Measurements from ENCODE around the gene LY6G6D. TPM values are rescaled to one million over a fixed set of nuclear protein-coding genes. Genes with fewer than 3 reads are reported as not detected.

The LY6G6D gene
- total and polyA plus RNA-seq, 2 donors (not counting 3 experiments of a cell fraction or from before 2014, with no cell fraction given) = not detected

- no peaks in the 10 kb centered on the region for H4K20me1 ChIP-seq (replicated peaks; ENCODE audit: control insufficient read depth, extremely low read depth, insufficient read depth, low read length)
- H3K79me2 ChIP-seq (ENCODE audit: control insufficient read depth, insufficient read depth, low read length) = peaks cover 2% of the 10 kb centered on the region
- H3K9me3 ChIP-seq (replicated peaks; ENCODE audit: control insufficient read depth, insufficient read depth, low read length) = no peaks in the 10 kb centered on the region
- DNase-seq (ENCODE audit: low read depth, low spot score) (no peak), FAIRE-seq (peak; percentile 35)
- intact Hi-C loops (cut with micrococcal nuclease) = no loop called here
- no peaks in the 10 kb centered on the region for H3K27me3 ChIP-seq (ENCODE audit: control insufficient read depth in 2 of 2, insufficient read depth in 2 of 2, low read length in 2 of 2)
- H3K4me2 ChIP-seq (ENCODE audit: insufficient read depth, low read length) = no peak overlapping the region
- H3K4me1 ChIP-seq (ENCODE audit: control insufficient read depth, extremely low read depth, insufficient read depth, low read length) = peaks cover 28% of the 10 kb centered on the region
- POLR2A ChIA-PET = no interaction called here
- BruUV-seq (replicated peaks) = no TSS peak
- H3K4me3 ChIP-seq (replicated peaks in 1 of 3; ENCODE audit: insufficient read depth in 1 of 3, low read depth in 1 of 3, low read length in 3 of 3) = no peak overlapping the region
- dilution Hi-C loops (cut with MboI; ENCODE audit: extremely low pct_ligation_motif_present, low sequenced_read_pairs) = no loop called here
- TF ChIP-seq MAX (IDR thresholded peaks at IDR 0.05; ENCODE audit: insufficient read depth, insufficient read length) (no peak), POLR2A (IDR thresholded peaks at IDR 0.05; ENCODE audit: low read depth, low read length) (no peak), GATA2 (IDR thresholded peaks at IDR 0.05; ENCODE audit: insufficient read depth, insufficient read length, low read depth, low read length) (no peak), POLR2AphosphoS5 (IDR thresholded peaks at IDR 0.05; ENCODE audit: insufficient read depth, low read depth, low read length) (no peak)
- no peaks in the 10 kb centered on the region for H3K9me1 ChIP-seq (replicated peaks; ENCODE audit: control insufficient read depth, extremely low read depth, insufficient read depth, low read length)
- H3K9ac ChIP-seq (replicated peaks; ENCODE audit: extremely low read depth, insufficient read depth, low read length) = no peak overlapping the region
- no peak overlapping the region for H3K27ac ChIP-seq (ENCODE audit: insufficient read depth, low read depth, low read length)
- CTCF ChIA-PET = interaction anchor here (1.0 to 5.4 kb wide), 3 partner anchors 24 to 69 kb away, joined by 3 to 42 read pairs (median 4); partner anchors contain the start of genes ABHD16A and VARS1
- H3K36me3 ChIP-seq (ENCODE audit: control insufficient read depth in 2 of 2, extremely low read depth in 1 of 2, insufficient read depth in 2 of 2, low read length in 2 of 2) = peaks cover 16 to 25% of the 10 kb centered on the region in 2 experiments
- H2AFZ ChIP-seq (ENCODE audit: low read depth, low read length) = no peak overlapping the region
Observed at GRCh38 chr6:31727034-31727716, 12.0 kb downstream of the LY6G6D start.

GRCh38 chr6:31727717-31728671 lies 12.8 kb downstream of the LY6G6D start:
- Histone ChIP-seq H3K9me1 (replicated peaks; ENCODE audit: control insufficient read depth, extremely low read depth, insufficient read depth, low read length) (no peaks in the 10 kb centered on the region), H3K36me3 (ENCODE audit: control insufficient read depth in 2 of 2, extremely low read depth in 1 of 2, insufficient read depth in 2 of 2, low read length in 2 of 2) (peaks cover 19 to 26% of the 10 kb centered on the region in 2 experiments), H3K4me1 (ENCODE audit: control insufficient read depth, extremely low read depth, insufficient read depth, low read length) (peaks cover 28% of the 10 kb centered on the region), H4K20me1 (replicated peaks; ENCODE audit: control insufficient read depth, extremely low read depth, insufficient read depth, low read length) (no peaks in the 10 kb centered on the region), H3K4me2 (ENCODE audit: insufficient read depth, low read length) (no peak overlapping the region), H3K9ac (replicated peaks; ENCODE audit: extremely low read depth, insufficient read depth, low read length) (no peak overlapping the region), H3K79me2 (ENCODE audit: control insufficient read depth, insufficient read depth, low read length) (peaks cover 2% of the 10 kb centered on the region), H3K27ac (ENCODE audit: insufficient read depth, low read depth, low read length) (no peak overlapping the region), H2AFZ (ENCODE audit: low read depth, low read length) (no peak overlapping the region), H3K4me3 (replicated peaks in 1 of 3; ENCODE audit: insufficient read depth in 1 of 3, low read depth in 1 of 3, low read length in 3 of 3) (peak overlapping the region in 1 of 3 experiments; percentile 94), H3K27me3 (ENCODE audit: control insufficient read depth in 2 of 2, insufficient read depth in 2 of 2, low read length in 2 of 2) (no peaks in the 10 kb centered on the region), H3K9me3 (replicated peaks; ENCODE audit: control insufficient read depth, insufficient read depth, low read length) (no peaks in the 10 kb centered on the region)
- FAIRE-seq (no peak), DNase-seq (ENCODE audit: low read depth, low spot score) (no peak)
- intact Hi-C loops (cut with micrococcal nuclease) = no loop called here
- dilution Hi-C loops (cut with MboI; ENCODE audit: extremely low pct_ligation_motif_present, low sequenced_read_pairs) = no loop called here
- TF ChIP-seq GATA2 (IDR thresholded peaks at IDR 0.05; ENCODE audit: insufficient read depth, insufficient read length, low read depth, low read length) (no peak), POLR2AphosphoS5 (IDR thresholded peaks at IDR 0.05; ENCODE audit: insufficient read depth, low read depth, low read length) (no peak), FOS (IDR thresholded peaks at IDR 0.05; ENCODE audit: borderline replicate concordance, insufficient read depth, low read length) (no peak)
- ChIA-PET CTCF (interaction anchor here (1.0 to 5.4 kb wide), 3 partner anchors 25 to 68 kb away, joined by 3 to 42 read pairs (median 4); partner anchors contain the start of genes ABHD16A and VARS1), POLR2A (interaction anchor here (1.0 kb wide), 1 partner anchor 25 kb away, joined by 3 read pairs; the partner anchor contains the start of gene ABHD16A)
- BruUV-seq (replicated peaks) = no TSS peak

Measured in endothelial cell of umbilical vein (primary cell).